Choroid plexus epithelial cell (primary cell): ENCODE results near the gene MCTP1.

ENCODE experiments used
- DNase-seq: peaks from one replicate; pipeline ENCODE4 v3.0.0-alpha.2; 2010; ENCODE audit warnings: low read depth
- H3K4me3 ChIP-seq: 2 replicates; pipeline ENCODE4 v1.5.1; 2011; ENCODE audit warnings: low read depth, mild to moderate bottlenecking, control low read depth, low read length, moderate library complexity
- TF ChIP-seq, protein P1 (sequence below): conservative IDR thresholded peaks from 2 replicates; pipeline ENCODE4 v1.5.1; 2011; ENCODE audit warnings: low read depth, mild to moderate bottlenecking, control low read depth, inconsistent platforms, low read length, moderate library complexity

The MCTP1 gene

DNA sequence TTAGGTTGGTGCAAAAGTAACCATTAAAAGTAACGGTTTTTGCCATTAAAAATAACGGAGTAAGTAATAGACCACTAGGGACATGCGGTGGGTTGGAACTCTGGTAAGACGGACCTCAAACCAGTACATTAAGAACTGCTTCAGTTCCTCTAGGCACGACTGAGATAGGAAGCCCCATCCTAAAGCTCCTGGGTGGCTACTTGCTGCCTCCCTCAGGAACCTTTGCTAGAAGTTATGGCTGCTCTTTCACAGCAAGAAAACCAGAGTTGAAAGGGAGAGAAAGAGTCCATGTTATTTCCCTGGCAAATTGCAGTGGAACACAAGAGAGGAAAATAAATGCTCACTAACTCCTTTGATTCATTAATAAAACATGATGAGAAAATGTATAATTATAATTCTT is 47.6 kb downstream of the MCTP1 start:
- TF ChIP-seq, protein P1, sequence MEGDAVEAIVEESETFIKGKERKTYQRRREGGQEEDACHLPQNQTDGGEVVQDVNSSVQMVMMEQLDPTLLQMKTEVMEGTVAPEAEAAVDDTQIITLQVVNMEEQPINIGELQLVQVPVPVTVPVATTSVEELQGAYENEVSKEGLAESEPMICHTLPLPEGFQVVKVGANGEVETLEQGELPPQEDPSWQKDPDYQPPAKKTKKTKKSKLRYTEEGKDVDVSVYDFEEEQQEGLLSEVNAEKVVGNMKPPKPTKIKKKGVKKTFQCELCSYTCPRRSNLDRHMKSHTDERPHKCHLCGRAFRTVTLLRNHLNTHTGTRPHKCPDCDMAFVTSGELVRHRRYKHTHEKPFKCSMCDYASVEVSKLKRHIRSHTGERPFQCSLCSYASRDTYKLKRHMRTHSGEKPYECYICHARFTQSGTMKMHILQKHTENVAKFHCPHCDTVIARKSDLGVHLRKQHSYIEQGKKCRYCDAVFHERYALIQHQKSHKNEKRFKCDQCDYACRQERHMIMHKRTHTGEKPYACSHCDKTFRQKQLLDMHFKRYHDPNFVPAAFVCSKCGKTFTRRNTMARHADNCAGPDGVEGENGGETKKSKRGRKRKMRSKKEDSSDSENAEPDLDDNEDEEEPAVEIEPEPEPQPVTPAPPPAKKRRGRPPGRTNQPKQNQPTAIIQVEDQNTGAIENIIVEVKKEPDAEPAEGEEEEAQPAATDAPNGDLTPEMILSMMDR: peak; percentile 25

GRCh38 chr5:95235439-95235982 is 49.4 kb downstream of the MCTP1 start:
- H3K4me3 ChIP-seq: no peak overlapping the region
- TF ChIP-seq, protein P1: no peak

More for the DNA sequence above, 47.6 kb downstream of the MCTP1 start:
- peak; percentile 14 for DNase-seq
- no peak overlapping the region for H3K4me3 ChIP-seq

GRCh38 chr5:95229646-95230045 is 55.2 kb downstream of the MCTP1 start:
- DNase-seq: no peak
- H3K4me3 ChIP-seq: no peak overlapping the region
- TF ChIP-seq, protein P1: no peak

More at GRCh38 chr5:95235439-95235982, 49.4 kb downstream of the MCTP1 start:
- no peak for DNase-seq

- no peak for DNase-seq
- H3K4me3 ChIP-seq: no peak overlapping the region
- TF ChIP-seq, protein P1: no peak
These were observed 60.0 kb downstream of the MCTP1 start for GRCh38 chr5:95224701-95225459.

DNA sequence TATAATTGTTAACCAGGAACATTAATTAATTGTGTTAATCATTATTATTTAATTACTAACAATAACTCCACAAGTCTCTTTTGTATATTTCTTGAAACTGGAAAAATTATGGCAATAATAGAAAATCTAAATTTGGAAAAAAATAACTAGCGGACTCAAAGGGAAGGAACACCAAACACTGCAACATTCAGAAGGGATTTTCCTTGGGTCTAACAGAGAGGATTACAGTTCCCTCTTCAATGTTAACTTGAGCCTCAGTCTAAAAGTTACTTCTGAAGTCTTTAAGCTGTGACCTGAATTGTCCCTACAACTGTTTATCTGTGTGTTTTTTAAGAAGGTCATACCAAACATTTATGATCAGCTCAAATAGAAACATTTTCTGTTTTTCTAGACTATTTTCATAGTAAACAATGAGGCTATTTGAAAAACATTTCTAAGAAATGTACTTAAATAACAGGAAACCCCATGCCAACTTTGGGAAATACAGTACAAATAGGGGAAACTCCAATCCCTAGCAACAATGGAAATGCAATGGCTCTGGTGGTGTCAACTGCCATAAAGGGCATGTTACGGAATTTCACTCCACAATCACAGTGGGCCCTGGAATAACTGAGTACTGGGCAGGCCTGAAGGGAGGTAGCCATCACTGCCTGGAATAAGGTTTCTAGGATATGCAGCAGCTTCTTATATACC is 61.2 kb downstream of the MCTP1 start:
- no peak overlapping the region for H3K4me3 ChIP-seq
- DNase-seq: no peak
- TF ChIP-seq, protein P1: no peak

- TF ChIP-seq, protein P1: no peak
- no peak overlapping the region for H3K4me3 ChIP-seq
- no peak for DNase-seq
These were observed 62.1 kb downstream of the MCTP1 start for GRCh38 chr5:95222836-95223235.
